Trophoblast cell (in vitro differentiated cells and primary cell): ENCODE results near the gene FHAD1.
A peak's percentile ranks its signal among the peaks of the same experiment; 100 is the strongest.
"Not testable (repeated sequence)": the region's sequence is repeated elsewhere in the genome, so short reads cannot be mapped to it uniquely, and the experiment has no call there.

ENCODE experiments used
- DNase-seq, 2 donors: peaks; one replicate each; pipeline ENCODE4 v3.0.0-alpha.2; 2016
- H2AFZ ChIP-seq: 2 replicates; pipeline ENCODE4 v1.6.1; 2013; ENCODE audit warnings: low read length, moderate library complexity, mild to moderate bottlenecking; ENCODE audit not compliant: insufficient read depth, poor library complexity
- H2AK5ac ChIP-seq: 2 replicates; pipeline ENCODE4 v1.6.1; 2013; ENCODE audit warnings: mild to moderate bottlenecking, low read length
- H2BK120ac ChIP-seq: 2 replicates; pipeline ENCODE4 v1.6.1; 2013; ENCODE audit warnings: low read length, mild to moderate bottlenecking, moderate library complexity; ENCODE audit not compliant: insufficient read depth, poor library complexity
- H2BK12ac ChIP-seq: 2 replicates; pipeline ENCODE4 v1.6.1; 2013; ENCODE audit warnings: mild to moderate bottlenecking, low read length, moderate library complexity
- H2BK5ac ChIP-seq: 2 replicates; pipeline ENCODE4 v1.6.1; 2013; ENCODE audit warnings: low read length, low read depth, moderate library complexity, mild to moderate bottlenecking; ENCODE audit not compliant: poor library complexity
- H3K14ac ChIP-seq: 2 replicates; pipeline ENCODE4 v1.6.1; 2013; ENCODE audit warnings: mild to moderate bottlenecking, low read length
- H3K18ac ChIP-seq: 2 replicates; pipeline ENCODE4 v1.6.1; 2013; ENCODE audit warnings: mild to moderate bottlenecking, low read length
- H3K23ac ChIP-seq: 2 replicates; pipeline ENCODE4 v1.6.1; 2013; ENCODE audit warnings: low read length
- H3K27ac ChIP-seq: 2 replicates; pipeline ENCODE4 v1.5.1; 2013; ENCODE audit warnings: low read depth, mild to moderate bottlenecking, inconsistent platforms, low read length, moderate library complexity
- H3K27me3 ChIP-seq: 2 replicates; pipeline ENCODE4 v1.6.1; 2013; ENCODE audit warnings: inconsistent platforms, mild to moderate bottlenecking, low read length, moderate library complexity; ENCODE audit not compliant: insufficient read depth
- H3K36me3 ChIP-seq, 2 experiments: 1 replicate in 1 of 2; 2 replicates in 1 of 2; pipeline ENCODE4 v1.6.1; 2013; ENCODE audit warnings: low read length in 2 of 2, mild to moderate bottlenecking in 2 of 2, moderate library complexity in 1 of 2; ENCODE audit not compliant: insufficient read depth in 2 of 2, control insufficient read depth in 1 of 2
- H3K4ac ChIP-seq: 2 replicates; pipeline ENCODE4 v1.6.1; 2013; ENCODE audit warnings: low read depth, mild to moderate bottlenecking, low read length, moderate library complexity
- H3K4me1 ChIP-seq, 2 experiments: 1 replicate in 1 of 2; 2 replicates in 1 of 2; pipeline ENCODE4 v1.6.1; 2013; ENCODE audit warnings: low read length in 2 of 2, mild to moderate bottlenecking in 2 of 2, moderate library complexity in 1 of 2; ENCODE audit not compliant: insufficient read depth in 2 of 2, control insufficient read depth in 1 of 2
- H3K4me2 ChIP-seq: 2 replicates; pipeline ENCODE4 v1.6.1; 2013; ENCODE audit warnings: inconsistent platforms, mild to moderate bottlenecking, low read length, moderate library complexity
- H3K4me3 ChIP-seq: 2 replicates; pipeline ENCODE4 v1.5.1; 2013; ENCODE audit warnings: mild to moderate bottlenecking, low read depth, low read length, inconsistent platforms
- H3K79me1 ChIP-seq: one replicate; pipeline ENCODE4 v1.6.1; 2013; ENCODE audit warnings: low read length
- H3K79me2 ChIP-seq: 2 replicates; pipeline ENCODE4 v1.6.1; 2013; ENCODE audit warnings: low read length, mild to moderate bottlenecking; ENCODE audit not compliant: control insufficient read depth, insufficient read depth, poor library complexity
- H3K9ac ChIP-seq: 2 replicates; pipeline ENCODE4 v1.6.1; 2013; ENCODE audit warnings: mild to moderate bottlenecking, low read length
- H3K9me3 ChIP-seq: 2 replicates; pipeline ENCODE4 v1.6.1; 2013; ENCODE audit warnings: low read depth, mild to moderate bottlenecking, control low read depth, inconsistent platforms, low read length; ENCODE audit not compliant: insufficient read depth
- H4K12ac ChIP-seq: 2 replicates; pipeline ENCODE4 v1.6.1; 2013; ENCODE audit warnings: low read depth, mild to moderate bottlenecking, low read length, moderate library complexity
- H4K8ac ChIP-seq: 2 replicates; pipeline ENCODE4 v1.6.1; 2013; ENCODE audit warnings: low read depth, mild to moderate bottlenecking, low read length, moderate library complexity
- H4K91ac ChIP-seq: one replicate; pipeline ENCODE4 v1.6.1; 2013; ENCODE audit warnings: low read depth, mild to moderate bottlenecking, low read length, moderate library complexity
- WGBS: extraction: QIAGEN DNeasy Blood & Tissue Kit; methylation state at CpG from one replicate; pipeline ENCODE4 v1.1.7; 2013; ENCODE audit warnings: missing lambda C conversion rate; ENCODE audit not compliant: insufficient read length, insufficient coverage; ENCODE audit errors: extremely low coverage; 5-methylcytosine and 5-hydroxymethylcytosine counted together

Gene FHAD1

DNA sequence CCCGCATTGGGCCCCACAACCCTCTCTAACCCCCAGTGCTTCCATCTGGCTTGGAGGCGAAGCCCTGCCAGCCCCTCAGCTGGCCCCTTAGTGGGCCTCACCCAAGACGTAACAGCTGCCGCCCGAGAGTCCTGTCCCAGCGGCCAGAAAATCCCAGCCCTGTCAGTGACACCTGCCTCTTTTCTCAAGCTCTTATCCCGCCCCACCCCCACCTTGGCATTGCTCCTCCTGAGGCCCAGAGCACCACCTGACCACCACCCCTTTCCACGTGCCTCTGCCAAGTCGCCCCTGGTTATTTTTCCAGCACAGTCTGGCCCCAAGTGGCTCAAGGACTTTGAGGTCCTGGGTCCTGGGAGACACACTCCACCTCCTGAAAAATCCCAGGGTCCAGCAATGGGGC lies 185.3 kb downstream of the FHAD1 start:
- Histone ChIP-seq H3K9ac (no peak overlapping the region), H4K91ac (no peak overlapping the region), H2BK120ac (no peak overlapping the region), H3K14ac (no peak overlapping the region), H4K8ac (no peak overlapping the region), H2BK12ac (no peak overlapping the region), H2BK5ac (no peak overlapping the region), H3K27me3 (no peaks in the 10 kb centered on the region), H2AK5ac (no peak overlapping the region), H3K4me2 (no peak overlapping the region), H4K12ac (no peak overlapping the region), H2AFZ (no peak overlapping the region), H3K79me1 (no peaks in the 10 kb centered on the region), H3K4me3 (no peak overlapping the region), H3K18ac (no peak overlapping the region), H3K36me3 (peaks cover 3% of the 10 kb centered on the region in 2 experiments), H3K27ac (no peak overlapping the region), H3K9me3 (peaks cover 3% of the 10 kb centered on the region), H3K4me1 (peaks cover 0 to 3% of the 10 kb centered on the region in 2 experiments), H3K79me2 (no peaks in the 10 kb centered on the region), H3K23ac (no peak overlapping the region), H3K4ac (no peak overlapping the region)
- WGBS, result no CpG with 5 or more reads among the region's 9 CpGs
- DNase-seq, result no peak

DNA sequence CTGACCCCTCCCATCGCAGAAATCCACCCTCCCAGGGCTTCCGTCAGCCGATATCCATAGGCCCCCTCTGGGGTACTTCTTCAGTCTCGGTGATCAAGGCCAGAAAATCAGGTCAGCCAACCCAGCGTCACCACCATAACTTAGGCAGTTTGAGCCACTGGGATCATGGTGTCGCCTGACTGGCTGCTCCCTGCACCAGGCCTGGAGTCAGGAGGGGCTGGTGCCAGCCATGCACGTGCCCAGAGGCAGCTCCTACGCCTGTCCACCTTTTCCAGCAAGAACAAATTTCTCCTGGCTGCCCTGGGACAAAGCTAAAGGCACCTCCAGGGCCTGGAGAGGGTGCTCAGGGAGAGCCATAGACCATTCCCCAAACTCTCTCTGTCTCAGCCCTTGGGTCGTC lies 186.4 kb downstream of the FHAD1 start:
- peaks cover 2 to 3% of the 10 kb centered on the region in 2 experiments for H3K36me3 ChIP-seq
- H3K27me3 ChIP-seq, result no peaks in the 10 kb centered on the region
- peaks cover 3% of the 10 kb centered on the region for H3K9me3 ChIP-seq
- H3K4ac ChIP-seq, result no peak overlapping the region
- no peaks in the 10 kb centered on the region for H3K79me2 ChIP-seq
- no peak overlapping the region for H3K4me3 ChIP-seq
- no peak overlapping the region for H2BK120ac ChIP-seq
- H3K4me2 ChIP-seq, result no peak overlapping the region
- H2BK5ac ChIP-seq, result no peak overlapping the region
- no peak overlapping the region for H2AK5ac ChIP-seq
- H4K12ac ChIP-seq, result no peak overlapping the region
- no peaks in the 10 kb centered on the region for H3K79me1 ChIP-seq
- H4K91ac ChIP-seq, result no peak overlapping the region
- no peak overlapping the region for H2AFZ ChIP-seq
- H3K14ac ChIP-seq, result no peak overlapping the region
- no peak overlapping the region for H2BK12ac ChIP-seq
- no peak overlapping the region for H3K18ac ChIP-seq
- WGBS, result no CpG with 5 or more reads among the region's 9 CpGs
- peaks cover 0 to 3% of the 10 kb centered on the region in 2 experiments for H3K4me1 ChIP-seq
- H4K8ac ChIP-seq, result no peak overlapping the region
- no peak overlapping the region for H3K27ac ChIP-seq
- no peak for DNase-seq
- H3K9ac ChIP-seq, result no peak overlapping the region
- H3K23ac ChIP-seq, result no peak overlapping the region

DNA sequence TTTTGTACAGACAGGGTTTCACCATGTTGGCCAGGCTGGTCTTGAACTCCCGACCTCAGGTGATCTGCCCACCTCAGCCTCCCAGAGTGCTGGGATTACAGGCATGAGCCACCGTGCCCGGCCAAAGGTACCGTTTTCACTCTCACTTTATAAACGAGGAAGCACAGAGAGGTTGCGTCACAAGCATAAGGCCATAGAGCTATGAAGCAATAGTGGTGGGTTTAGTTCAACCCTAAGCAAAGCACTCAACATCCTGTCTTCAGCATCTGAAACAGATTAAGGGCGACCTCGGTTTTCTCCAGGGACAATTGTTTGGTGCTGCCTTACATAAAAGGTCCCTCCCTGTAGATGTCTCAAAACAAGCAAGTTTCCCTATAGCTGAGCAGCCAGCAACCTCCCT lies 187.7 kb downstream of the FHAD1 start:
- not testable (repeated sequence) for H3K4ac ChIP-seq, H2AFZ ChIP-seq, H2BK12ac ChIP-seq, H2BK120ac ChIP-seq, H4K12ac ChIP-seq, H3K27me3 ChIP-seq, H3K9me3 ChIP-seq, H4K8ac ChIP-seq, H3K79me1 ChIP-seq, H3K4me1 ChIP-seq, H3K27ac ChIP-seq, H2BK5ac ChIP-seq, H3K18ac ChIP-seq, H3K4me2 ChIP-seq, H3K23ac ChIP-seq, H3K14ac ChIP-seq, H4K91ac ChIP-seq, H3K79me2 ChIP-seq, H3K4me3 ChIP-seq, H2AK5ac ChIP-seq, H3K9ac ChIP-seq, H3K36me3 ChIP-seq
- peak in 1 of 2 donors; percentile 45 for DNase-seq
- no CpG with 5 or more reads among the region's 8 CpGs for WGBS

DNA sequence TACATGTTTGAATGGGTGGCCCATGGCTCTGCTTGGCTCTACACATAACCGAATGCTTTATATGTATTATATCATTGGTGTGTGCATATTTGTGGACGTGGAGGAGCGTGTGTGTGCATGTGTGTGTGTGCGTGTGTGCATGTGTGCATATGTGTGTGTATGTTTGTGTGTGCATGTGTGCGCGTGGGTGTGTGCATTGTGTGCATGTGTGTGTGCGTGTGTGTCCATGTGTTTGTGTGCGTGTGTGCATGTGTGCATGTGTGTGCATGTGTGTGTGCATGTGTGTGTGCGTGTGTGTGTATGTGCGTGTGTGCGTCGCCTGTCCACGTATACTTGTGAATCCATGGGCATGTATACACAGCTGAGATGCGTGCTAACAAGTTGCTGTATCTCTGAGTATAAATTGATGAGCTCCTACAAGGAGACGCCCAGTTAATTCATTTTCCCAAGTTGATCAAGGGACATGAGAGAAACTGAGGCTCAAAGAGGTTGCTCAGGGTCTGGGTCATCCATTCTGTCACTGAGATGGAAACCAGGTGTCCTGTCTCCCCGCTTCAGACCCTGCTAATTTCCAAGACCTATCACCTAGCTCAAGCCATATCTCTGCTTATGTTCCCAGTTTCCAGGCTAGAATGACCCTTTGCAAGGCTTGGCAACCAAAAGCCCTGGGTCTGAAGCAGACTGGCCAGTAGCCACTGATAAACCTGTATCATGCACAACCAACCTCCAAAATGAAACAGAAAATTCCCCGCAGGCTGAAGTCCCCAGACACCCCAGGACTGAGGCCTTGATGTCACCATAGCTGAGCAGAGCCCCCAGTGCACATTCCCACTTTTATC lies 188.4 kb downstream of the FHAD1 start:
- Histone ChIP-seq H4K91ac (no peak overlapping the region), H2AK5ac (no peak overlapping the region), H4K8ac (no peak overlapping the region), H3K9ac (no peak overlapping the region), H3K4me1 (peaks cover 0 to 3% of the 10 kb centered on the region in 2 experiments), H3K79me1 (no peaks in the 10 kb centered on the region), H2BK12ac (no peak overlapping the region), H3K79me2 (no peaks in the 10 kb centered on the region), H3K36me3 (no peaks in the 10 kb centered on the region), H3K27ac (no peak overlapping the region), H2AFZ (no peak overlapping the region), H3K18ac (no peak overlapping the region), H3K9me3 (peaks cover 3% of the 10 kb centered on the region), H2BK120ac (no peak overlapping the region), H3K27me3 (no peaks in the 10 kb centered on the region), H3K23ac (no peak overlapping the region), H2BK5ac (no peak overlapping the region), H3K4me3 (peak overlapping the region; percentile 45), H3K4ac (no peak overlapping the region), H4K12ac (no peak overlapping the region), H3K14ac (no peak overlapping the region), H3K4me2 (no peak overlapping the region)
- DNase-seq, result no peak
- WGBS, result no CpG with 5 or more reads among the region's 17 CpGs
